Measurements from ENCODE around the gene MAP3K5. TPM values are rescaled to one million over a fixed set of nuclear protein-coding genes. Genes with fewer than 3 reads are reported as not detected.

MAP3K5 gene
- total and polyA plus RNA-seq, 2 of the 8 experiments (the other 6 are each of a cell fraction or from before 2014, with no cell fraction given), result 0.63 to 2.6 TPM

DNA sequence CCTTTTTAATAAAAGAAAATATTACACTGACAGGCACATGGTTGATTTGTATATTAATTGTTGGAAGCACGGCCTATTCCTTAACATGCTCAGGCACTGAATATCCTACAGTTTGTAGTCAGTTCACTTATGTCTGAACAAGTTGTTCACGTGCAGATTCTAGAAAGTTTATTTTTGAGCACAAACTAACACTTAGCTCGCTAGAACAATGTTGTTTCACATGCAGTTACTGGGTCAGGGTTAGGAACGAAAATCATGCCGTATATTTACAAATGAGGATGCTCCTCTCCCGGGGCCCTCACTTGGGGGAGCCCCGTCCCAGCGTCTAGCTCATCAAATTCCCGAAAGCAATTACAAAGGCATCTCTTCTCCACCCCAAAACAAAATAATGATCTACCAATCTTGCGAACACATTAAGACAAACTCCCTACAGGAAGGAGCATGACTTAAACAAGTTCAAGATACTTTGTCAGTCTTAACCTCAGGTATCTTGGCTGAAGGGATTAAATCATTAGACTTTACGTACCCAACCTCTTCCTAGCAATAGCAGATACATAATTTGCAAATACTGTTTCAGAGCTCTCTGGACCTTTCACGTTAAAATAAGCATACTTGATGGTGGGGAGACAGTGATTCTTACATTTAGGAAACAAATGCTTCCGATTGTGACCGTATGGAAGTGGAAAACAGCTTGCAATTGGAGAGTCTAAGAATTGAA lies 243.5 kb downstream of the MAP3K5 start:
- CTCF ChIA-PET (ENCODE audit: partially characterized antibody), result interaction anchor here (0.7 to 2.9 kb wide), 14 partner anchors 9 to 1029 kb away, joined by 3 to 22 read pairs (median 3); no protein-coding TSS in a partner anchor
- peak overlapping the region in 1 of 4 experiments; percentile 4; a peak in 2 of 7 replicates for H3K9ac ChIP-seq (replicated peaks in 1 of 4; ENCODE audit: extremely low read depth in 1 of 4, low read depth in 3 of 4, low read length in 3 of 4)

More for the DNA sequence above, 243.5 kb downstream of the MAP3K5 start:
- TF ChIP-seq GABPA (IDR thresholded peaks at IDR 0.05; ENCODE audit: borderline replicate concordance, insufficient read depth, low read length) (no peak), POU5F1 (IDR thresholded peaks at IDR 0.05; ENCODE audit: low read depth, low read length) (no peak), TBP (IDR thresholded peaks at IDR 0.05; ENCODE audit: low read depth, low read length) (no peak), HDAC2 (IDR thresholded peaks at IDR 0.05; ENCODE audit: borderline replicate concordance in 1 of 2, low read depth in 2 of 2, low read length in 2 of 2) (0 out of 4 replicates have a peak, but pooled peaks of 1 of the 2 experiments have one; percentile 1), MAX (IDR thresholded peaks at IDR 0.05) (no peak)
- Histone ChIP-seq H2BK15ac (ENCODE audit: low read length) (no peak overlapping the region), H3K9me3 (ENCODE audit: insufficient read depth in 2 of 2, low read depth in 1 of 2, low read length in 1 of 2) (no peaks in the 10 kb centered on the region), H3K56ac (replicated peaks; ENCODE audit: insufficient read length, low read depth, low read length) (no peak overlapping the region), H3K4me3 (ENCODE audit: extremely low read depth in 1 of 4, insufficient read depth in 2 of 4, low read depth in 3 of 4, low read length in 4 of 4) (peak overlapping the region; percentile 68 to 99 (median 83)), H3K23me2 (ENCODE audit: low read depth, low read length) (peaks cover 13% of the 10 kb centered on the region), H2BK5ac (ENCODE audit: low read depth, low read length) (no peak overlapping the region), H3K4me1 (replicated peaks in 1 of 4; ENCODE audit: control insufficient read depth in 3 of 4, insufficient read depth in 4 of 4, low read length in 3 of 4) (peaks cover 2 to 18% (median 5%) of the 10 kb centered on the region in 4 experiments; a peak in 6 of 7 replicates), H3K14ac (ENCODE audit: insufficient read length) (no peak overlapping the region), H2BK12ac (ENCODE audit: low read depth, low read length) (no peak overlapping the region), H4K20me1 (replicated peaks in 1 of 2; ENCODE audit: control insufficient read depth in 1 of 2, insufficient read depth in 2 of 2, low read length in 2 of 2) (peaks cover 0 to 6% of the 10 kb centered on the region in 2 experiments), H2BK120ac (replicated peaks; ENCODE audit: low read depth, low read length) (no peak overlapping the region), H3K4me2 (ENCODE audit: insufficient read depth in 1 of 2, low read depth in 2 of 2, low read length in 2 of 2) (peak overlapping the region; percentile 82 to 88), H3K4ac (replicated peaks; ENCODE audit: insufficient read length, low read depth, low read length) (peak overlapping the region; percentile 3), H3K27ac (ENCODE audit: low read depth, low read length) (no peak overlapping the region), H3K36me3 (ENCODE audit: control insufficient read depth in 2 of 4, insufficient read depth in 4 of 4, low read length in 3 of 4) (no peaks in the 10 kb centered on the region), H3K18ac (ENCODE audit: extremely low read depth, low read length) (0 out of 2 replicates have a peak overlapping the region, but pooled peaks have one; percentile 36), H2BK20ac (ENCODE audit: low read length) (no peak overlapping the region), H2AFZ (ENCODE audit: low read length) (no peak overlapping the region), H3K27me3 (replicated peaks in 1 of 4; ENCODE audit: control insufficient read depth in 3 of 4, extremely low read depth in 1 of 4, insufficient read depth in 3 of 4, low read length in 3 of 4) (peaks cover 0 to 14% (median 7%) of the 10 kb centered on the region in 4 experiments; a peak in 5 of 7 replicates), H4K5ac (ENCODE audit: insufficient read length, low read depth, low read length) (no peak overlapping the region), H4K91ac (replicated peaks; ENCODE audit: insufficient read length, low read length) (no peak overlapping the region), H3K79me1 (ENCODE audit: low read depth, low read length) (no peaks in the 10 kb centered on the region; the same call in 1 of the 2 replicates), H4K8ac (ENCODE audit: extremely low read depth, insufficient read depth, low read length) (no peak overlapping the region), H3K79me2 (ENCODE audit: control insufficient read depth in 1 of 2, insufficient read depth in 2 of 2, low read length in 2 of 2) (peaks cover 5 to 57% of the 10 kb centered on the region in 2 experiments; a peak in 3 of 4 replicates), H2AK5ac (ENCODE audit: low read depth, low read length) (no peak overlapping the region), H3K23ac (ENCODE audit: insufficient read length) (no peak overlapping the region)
- no peak for FAIRE-seq
- 18% methylated on average over 14 of the region's 14 CpGs; no CpG with 5 or more reads in 1 of the 2 experiments for WGBS, 2 experiments (ENCODE audit: extremely low coverage in 1 of 2, insufficient coverage in 1 of 2, insufficient read length in 1 of 2, insufficient replicate concordance in 2 of 2, low coverage in 1 of 2, low lambda C conversion rate in 2 of 2, missing lambda C conversion rate in 1 of 2)
- POLR2A ChIA-PET (ENCODE audit: partially characterized antibody), result interaction anchor here (0.7 to 2.8 kb wide), 3 partner anchors 10 to 408 kb away, joined by 3 to 21 read pairs (median 3); partner anchors contain the start of gene BCLAF1
- no peak for DNase-seq (ENCODE audit: low read depth in 1 of 2, low spot score in 2 of 2)

All from H1 (cell line).